PC-3 (cell line): Measurements from ENCODE around the gene NEK1. TPM values are rescaled to one million over a fixed set of nuclear protein-coding genes. Genes with fewer than 3 reads are reported as not detected.
A peak's percentile ranks its signal among the peaks of the same experiment; 100 is the strongest.

ENCODE experiments used
- ATAC-seq: fragments of 200-7000 bp; cut with Tn5 transposase; 2 replicates; pipeline ENCODE4 v1.9.1; 2020; ENCODE audit warnings: mild to moderate bottlenecking, moderate library complexity
- BruUV-seq: library from RNA; stranded (reverse); fragments of 400-500 nt; replicated peaks from 2 replicates; lab custom pipeline; 2021; lab: Mats Ljungman, UMichigan
- CTCF ChIA-PET: fragments of 300-600 bp; sonication (Branson Sonifier 250); formaldehyde crosslinking; loops from one replicate; lab custom pipeline; 2022; ENCODE audit warnings: antibody characterized with exemption; lab: Charles Lee
- POLR2A ChIA-PET: fragments of 300-600 bp; sonication (Branson Sonifier 250); formaldehyde crosslinking; loops from one replicate; lab custom pipeline; 2022; ENCODE audit warnings: antibody characterized with exemption; ENCODE audit not compliant: unreplicated experiment; lab: Charles Lee
- DNase-seq: peaks from one replicate; pipeline ENCODE4 v3.0.0-alpha.2; 2015
- H2AFZ ChIP-seq: fragments of 300-600 bp; sonication (generic); 2 replicates; pipeline ENCODE4 v1.6.0; 2016; ENCODE audit warnings: antibody characterized with exemption, low read length
- H3F3A ChIP-seq: fragments of 300-600 bp; sonication (generic); one replicate; pipeline ENCODE4 v1.6.0; 2017; ENCODE audit warnings: antibody characterized with exemption, low read length, control low read depth, mild to moderate bottlenecking; ENCODE audit not compliant: unreplicated experiment
- H3K27ac ChIP-seq: fragments of 300-600 bp; sonication (generic); 2 replicates; pipeline ENCODE4 v1.5.1; 2016; ENCODE audit warnings: mild to moderate bottlenecking, low read length
- H3K27me3 ChIP-seq: fragments of 300-600 bp; sonication (generic); 2 replicates; pipeline ENCODE4 v1.6.1; 2016; ENCODE audit warnings: low read length, mixed read lengths
- H3K36me3 ChIP-seq: fragments of 300-600 bp; sonication (generic); 2 replicates; pipeline ENCODE4 v1.6.1; 2016; ENCODE audit warnings: low read depth, mixed run types, low read length, mixed read lengths
- H3K4me1 ChIP-seq: fragments of 300-600 bp; sonication (generic); 2 replicates; pipeline ENCODE4 v1.5.1; 2016; ENCODE audit warnings: low read length; ENCODE audit not compliant: insufficient read depth
- H3K4me2 ChIP-seq: fragments of 300-600 bp; sonication (generic); 2 replicates; pipeline ENCODE4 v1.6.0; 2016; ENCODE audit warnings: low read length
- H3K4me3 ChIP-seq: fragments of 300-600 bp; sonication (generic); 2 replicates; pipeline ENCODE4 v1.5.1; 2016; ENCODE audit warnings: mild to moderate bottlenecking, low read length, mixed read lengths
- H3K79me2 ChIP-seq: fragments of 300-600 bp; sonication (generic); 2 replicates; pipeline ENCODE4 v1.6.1; 2017; ENCODE audit warnings: low read length, mixed read lengths
- H3K9ac ChIP-seq: fragments of 300-600 bp; sonication (generic); 2 replicates; pipeline ENCODE4 v1.6.0; 2016; ENCODE audit warnings: mild to moderate bottlenecking, low read length
- H3K9me2 ChIP-seq: fragments of 300-600 bp; sonication (generic); replicated peaks from 2 replicates; pipeline ENCODE4 v1.6.1; 2016; ENCODE audit warnings: mixed run types, low read length, mixed read lengths
- H3K9me3 ChIP-seq: fragments of 300-600 bp; sonication (generic); 2 replicates; pipeline ENCODE4 v1.6.1; 2016; ENCODE audit warnings: low read length, mixed read lengths
- H4K20me1 ChIP-seq: fragments of 300-600 bp; sonication (generic); 2 replicates; pipeline ENCODE4 v1.6.1; 2016; ENCODE audit warnings: low read length, mixed read lengths
- EZH2 ChIP-seq: fragments of 300-600 bp; sonication (generic); IDR thresholded peaks from one replicate; pipeline ENCODE4 v1.6.1; 2017; ENCODE audit warnings: antibody characterized with exemption, mild to moderate bottlenecking, low read length; ENCODE audit not compliant: unreplicated experiment
- EZH2phosphoT487 ChIP-seq: fragments of 300-600 bp; sonication (generic); IDR thresholded peaks from 2 replicates; pipeline ENCODE4 v1.6.1; 2018; ENCODE audit warnings: mild to moderate bottlenecking, antibody characterized with exemption, low read length, borderline replicate concordance
- intact Hi-C: fragments of 100-400 bp; cut with micrococcal nuclease; formaldehyde crosslinking; loops from 2 replicates; pipeline ENCODE4 v1.9.0; 2023
- total RNA-seq: library from RNA; depleted of rRNA; stranded (reverse); fragments of >200 nt; gene quantifications from 2 replicates; pipeline ENCODE4 v1.2.3, GENCODE V29; 2014
- TF ChIP-seq, protein P1 (sequence below): fragments of 300-600 bp; sonication (generic); conservative IDR thresholded peaks from 2 replicates; pipeline ENCODE4 v1.5.1; 2017; ENCODE audit warnings: antibody characterized with exemption, low read depth, mild to moderate bottlenecking, low read length

The NEK1 gene
- total RNA-seq, 1 experiment from 2014 or later: 4.3 TPM

DNA sequence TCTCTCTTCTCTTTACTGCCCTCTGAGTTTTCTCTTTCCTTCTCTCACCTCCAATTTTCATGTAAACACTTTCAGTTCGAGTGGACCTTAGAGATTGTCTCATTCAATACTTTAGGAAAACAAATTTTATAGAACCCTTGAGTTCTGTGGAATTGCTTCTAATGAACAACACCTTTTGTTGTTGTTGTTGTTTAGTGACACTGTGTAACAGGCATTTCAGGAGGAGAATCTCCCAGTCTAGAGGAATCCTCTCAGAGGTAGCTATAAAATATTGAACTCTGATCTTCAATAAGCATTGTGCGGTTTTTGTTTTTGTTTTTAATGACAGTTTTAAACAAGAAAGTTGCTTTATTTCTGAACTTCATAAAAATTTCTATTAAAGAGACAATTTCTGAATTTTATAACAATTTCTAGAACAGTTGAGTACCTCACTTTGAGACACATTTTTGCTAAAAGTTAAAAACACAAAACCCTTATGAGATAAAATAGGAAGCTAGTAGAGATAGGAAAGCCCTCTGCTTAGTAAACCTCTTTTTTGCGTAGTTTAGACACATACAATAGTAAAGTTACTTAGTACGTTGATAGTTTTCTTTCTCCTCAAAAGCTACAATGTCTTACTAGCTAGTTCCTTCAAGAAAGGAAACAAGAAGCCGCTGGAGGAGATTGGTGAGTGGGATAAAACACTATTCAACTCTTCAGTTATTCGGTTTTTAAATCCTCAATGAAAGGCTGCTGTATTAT, 46.8 kb upstream of the NEK1 start:
- no peaks in the 10 kb centered on the region for H3K36me3 ChIP-seq
- H3K4me3 ChIP-seq: peak overlapping the region; percentile 74
- no peaks in the 10 kb centered on the region for H3K9me2 ChIP-seq
- H3K27ac ChIP-seq: peak overlapping the region; percentile 98
- BruUV-seq: TSS peak; percentile 86
- DNase-seq (peak; percentile 7), ATAC-seq (no peak)
- intact Hi-C loops: loop anchor here (1.0 kb wide), 2 partner anchors 19 to 24 kb away; no protein-coding TSS in a partner anchor
- H3K4me2 ChIP-seq: peak overlapping the region; percentile 98
- CTCF ChIA-PET: interaction anchor here (0.7 kb wide), 1 partner anchor 40 kb away, joined by 3 read pairs; no protein-coding TSS in a partner anchor
- POLR2A ChIA-PET: interaction anchor here (0.5 to 0.7 kb wide), 2 partner anchors 17 to 132 kb away, joined by 3 to 4 read pairs; no protein-coding TSS in a partner anchor
- H3K79me2 ChIP-seq: peaks cover 33% of the 10 kb centered on the region
- H3K27me3 ChIP-seq: no peaks in the 10 kb centered on the region
- H4K20me1 ChIP-seq: no peaks in the 10 kb centered on the region
- TF ChIP-seq EZH2: no peak
- peak overlapping the region; percentile 70 for H2AFZ ChIP-seq
- peaks cover 42% of the 10 kb centered on the region for H3K4me1 ChIP-seq
- H3F3A ChIP-seq: no peaks in the 10 kb centered on the region
- peak overlapping the region; percentile 91 for H3K9ac ChIP-seq
- no peaks in the 10 kb centered on the region for H3K9me3 ChIP-seq

DNA sequence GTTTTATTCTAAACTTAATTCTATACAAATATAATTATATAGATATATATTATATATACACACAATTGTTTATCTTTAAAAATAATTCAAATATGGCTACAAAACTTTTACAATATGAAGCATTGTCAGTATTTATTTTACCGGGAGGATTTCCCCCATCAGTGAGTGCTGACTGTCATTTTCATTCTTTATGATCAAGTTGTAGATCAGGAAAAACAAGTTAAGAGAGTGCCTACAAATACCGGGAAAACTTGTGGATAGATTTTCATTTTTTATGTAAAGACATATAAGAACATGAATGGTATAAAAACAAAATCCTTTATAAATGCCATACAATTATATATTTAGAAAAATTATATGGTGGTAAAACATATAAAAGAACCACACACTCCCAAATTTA, 45.8 kb upstream of the NEK1 start:
- Histone ChIP-seq H2AFZ (no peak overlapping the region), H4K20me1 (no peaks in the 10 kb centered on the region), H3K9me2 (no peaks in the 10 kb centered on the region), H3K9ac (peak overlapping the region; percentile 91), H3K79me2 (peaks cover 33% of the 10 kb centered on the region), H3K4me2 (peak overlapping the region; percentile 98), H3K4me1 (peaks cover 37% of the 10 kb centered on the region), H3F3A (no peaks in the 10 kb centered on the region), H3K27ac (peak overlapping the region; percentile 98), H3K4me3 (peak overlapping the region; percentile 74; the same call in 1 of the 2 replicates), H3K36me3 (no peaks in the 10 kb centered on the region), H3K27me3 (no peaks in the 10 kb centered on the region), H3K9me3 (no peaks in the 10 kb centered on the region)
- TF ChIP-seq, protein P1, sequence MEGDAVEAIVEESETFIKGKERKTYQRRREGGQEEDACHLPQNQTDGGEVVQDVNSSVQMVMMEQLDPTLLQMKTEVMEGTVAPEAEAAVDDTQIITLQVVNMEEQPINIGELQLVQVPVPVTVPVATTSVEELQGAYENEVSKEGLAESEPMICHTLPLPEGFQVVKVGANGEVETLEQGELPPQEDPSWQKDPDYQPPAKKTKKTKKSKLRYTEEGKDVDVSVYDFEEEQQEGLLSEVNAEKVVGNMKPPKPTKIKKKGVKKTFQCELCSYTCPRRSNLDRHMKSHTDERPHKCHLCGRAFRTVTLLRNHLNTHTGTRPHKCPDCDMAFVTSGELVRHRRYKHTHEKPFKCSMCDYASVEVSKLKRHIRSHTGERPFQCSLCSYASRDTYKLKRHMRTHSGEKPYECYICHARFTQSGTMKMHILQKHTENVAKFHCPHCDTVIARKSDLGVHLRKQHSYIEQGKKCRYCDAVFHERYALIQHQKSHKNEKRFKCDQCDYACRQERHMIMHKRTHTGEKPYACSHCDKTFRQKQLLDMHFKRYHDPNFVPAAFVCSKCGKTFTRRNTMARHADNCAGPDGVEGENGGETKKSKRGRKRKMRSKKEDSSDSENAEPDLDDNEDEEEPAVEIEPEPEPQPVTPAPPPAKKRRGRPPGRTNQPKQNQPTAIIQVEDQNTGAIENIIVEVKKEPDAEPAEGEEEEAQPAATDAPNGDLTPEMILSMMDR: no peak
- TF ChIP-seq EZH2phosphoT487: no peak
- TF ChIP-seq EZH2: no peak
- ChIA-PET POLR2A (no interaction called here), CTCF (no interaction called here)
- DNase-seq: peak; percentile 50
- intact Hi-C loops: no loop called here
- BruUV-seq: no TSS peak
- ATAC-seq: no peak

DNA sequence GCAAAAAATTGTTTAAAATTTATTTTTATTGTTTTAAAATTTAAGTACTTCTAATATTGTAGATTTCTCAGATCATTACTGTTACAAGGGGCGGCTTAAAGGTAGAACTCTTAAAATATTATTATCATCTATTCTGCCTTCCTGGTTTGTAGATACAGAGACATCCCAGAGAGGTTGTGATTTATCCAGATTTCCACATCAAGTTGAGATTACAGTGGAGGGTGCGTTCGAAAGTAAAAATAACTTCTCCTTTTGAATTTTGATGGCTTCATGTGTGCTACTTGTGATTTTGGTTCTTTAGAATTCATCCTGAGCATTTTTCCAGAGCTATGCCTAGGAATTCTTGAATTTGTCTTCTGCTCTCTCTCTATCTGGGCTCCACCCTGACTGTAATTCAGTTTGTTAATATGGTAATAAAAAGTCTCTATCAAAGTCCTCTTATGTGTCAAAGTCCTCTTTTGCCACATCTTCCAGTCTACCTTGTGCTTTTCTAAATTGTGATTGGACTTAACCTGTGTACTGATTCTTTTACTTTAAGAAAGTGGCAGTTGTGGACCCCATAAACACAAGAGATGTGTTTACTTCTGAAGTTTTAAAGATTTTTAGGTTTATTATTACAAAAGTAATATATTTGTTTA, 45.2 kb upstream of the NEK1 start:
- Histone ChIP-seq H3K4me2 (peak overlapping the region; percentile 48; the same call in 1 of the 2 replicates), H2AFZ (no peak overlapping the region), H3K27ac (no peak overlapping the region), H3K9me3 (no peaks in the 10 kb centered on the region), H4K20me1 (no peaks in the 10 kb centered on the region), H3K9me2 (no peaks in the 10 kb centered on the region), H3K4me1 (peaks cover 37% of the 10 kb centered on the region), H3F3A (no peaks in the 10 kb centered on the region), H3K27me3 (no peaks in the 10 kb centered on the region), H3K79me2 (peaks cover 29% of the 10 kb centered on the region), H3K9ac (no peak overlapping the region), H3K36me3 (no peaks in the 10 kb centered on the region), H3K4me3 (no peak overlapping the region)
- intact Hi-C loops: no loop called here
- no TSS peak for BruUV-seq
- ChIA-PET CTCF (no interaction called here), POLR2A (no interaction called here)
- ATAC-seq (no peak), DNase-seq (no peak)
- TF ChIP-seq EZH2phosphoT487: no peak
- no peak for TF ChIP-seq EZH2
- TF ChIP-seq, protein P1: no peak
